GM19193 (cell line): ENCODE data around the gene ATRIP.

Source experiments
- POLR2A ChIP-seq: IDR thresholded peaks from 4 replicates; pipeline ENCODE4 v1.6.1; 2011; ENCODE audit not compliant: insufficient read depth, insufficient read length; ENCODE audit errors: extremely low read depth

ATRIP gene

DNA sequence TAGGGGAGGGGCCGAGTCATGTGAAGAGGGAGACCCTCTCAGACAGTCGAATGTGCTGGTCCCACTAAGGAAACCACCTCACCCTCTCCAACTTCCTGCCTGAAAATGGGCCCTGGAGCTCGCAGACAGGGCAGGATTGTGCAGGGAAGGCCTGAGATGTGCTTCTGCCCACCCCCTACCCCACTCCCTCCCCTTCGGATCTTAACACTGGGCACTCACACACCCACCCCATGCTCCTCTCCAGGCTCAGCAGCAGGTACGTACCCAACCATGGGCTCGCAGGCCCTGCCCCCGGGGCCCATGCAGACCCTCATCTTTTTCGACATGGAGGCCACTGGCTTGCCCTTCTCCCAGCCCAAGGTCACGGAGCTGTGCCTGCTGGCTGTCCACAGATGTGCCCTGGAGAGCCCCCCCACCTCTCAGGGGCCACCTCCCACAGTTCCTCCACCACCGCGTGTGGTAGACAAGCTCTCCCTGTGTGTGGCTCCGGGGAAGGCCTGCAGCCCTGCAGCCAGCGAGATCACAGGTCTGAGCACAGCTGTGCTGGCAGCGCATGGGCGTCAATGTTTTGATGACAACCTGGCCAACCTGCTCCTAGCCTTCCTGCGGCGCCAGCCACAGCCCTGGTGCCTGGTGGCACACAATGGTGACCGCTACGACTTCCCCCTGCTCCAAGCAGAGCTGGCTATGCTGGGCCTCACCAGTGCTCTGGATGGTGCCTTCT, 20.0 kb downstream of the ATRIP start:
- TF ChIP-seq POLR2A = peak; percentile 6

DNA sequence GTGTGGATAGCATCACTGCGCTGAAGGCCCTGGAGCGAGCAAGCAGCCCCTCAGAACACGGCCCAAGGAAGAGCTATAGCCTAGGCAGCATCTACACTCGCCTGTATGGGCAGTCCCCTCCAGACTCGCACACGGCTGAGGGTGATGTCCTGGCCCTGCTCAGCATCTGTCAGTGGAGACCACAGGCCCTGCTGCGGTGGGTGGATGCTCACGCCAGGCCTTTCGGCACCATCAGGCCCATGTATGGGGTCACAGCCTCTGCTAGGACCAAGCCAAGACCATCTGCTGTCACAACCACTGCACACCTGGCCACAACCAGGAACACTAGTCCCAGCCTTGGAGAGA, 20.5 kb downstream of the ATRIP start:
- no peak for TF ChIP-seq POLR2A

DNA sequence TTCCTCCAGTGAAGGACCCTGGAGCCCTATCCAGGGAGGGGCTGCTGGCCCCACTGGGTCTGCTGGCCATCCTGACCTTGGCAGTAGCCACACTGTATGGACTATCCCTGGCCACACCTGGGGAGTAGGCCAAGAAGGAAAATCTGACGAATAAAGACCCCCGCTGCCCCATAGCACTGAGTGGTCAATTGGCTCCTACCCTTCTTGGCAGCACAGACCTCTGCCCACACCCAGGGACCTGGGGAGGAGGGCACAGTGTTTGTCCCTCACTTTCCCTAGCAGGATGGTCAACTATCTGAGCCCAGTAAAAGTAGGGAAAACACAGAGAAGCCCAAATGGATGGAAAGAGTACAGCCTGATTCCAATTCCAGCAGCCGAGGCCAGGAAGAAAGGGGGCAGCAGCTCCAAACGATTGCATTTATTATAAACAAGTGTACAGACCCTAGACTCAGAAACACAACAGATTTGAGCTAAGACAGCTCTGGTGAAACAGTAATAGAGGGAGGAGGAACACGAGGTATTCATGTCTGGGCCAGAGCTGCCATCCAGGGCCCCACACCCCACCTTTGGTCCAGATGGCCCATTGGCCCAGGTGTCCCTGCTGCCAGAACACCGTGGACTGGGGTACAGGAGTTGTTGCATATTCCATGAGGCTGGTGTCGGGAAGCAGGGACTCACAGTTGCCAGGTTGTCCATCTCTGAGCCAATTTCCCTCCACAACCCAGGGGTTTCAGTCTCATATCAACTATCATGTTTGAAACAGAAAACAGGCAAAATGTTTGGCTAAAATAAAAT, 21.1 kb downstream of the ATRIP start:
- no peak for TF ChIP-seq POLR2A

DNA sequence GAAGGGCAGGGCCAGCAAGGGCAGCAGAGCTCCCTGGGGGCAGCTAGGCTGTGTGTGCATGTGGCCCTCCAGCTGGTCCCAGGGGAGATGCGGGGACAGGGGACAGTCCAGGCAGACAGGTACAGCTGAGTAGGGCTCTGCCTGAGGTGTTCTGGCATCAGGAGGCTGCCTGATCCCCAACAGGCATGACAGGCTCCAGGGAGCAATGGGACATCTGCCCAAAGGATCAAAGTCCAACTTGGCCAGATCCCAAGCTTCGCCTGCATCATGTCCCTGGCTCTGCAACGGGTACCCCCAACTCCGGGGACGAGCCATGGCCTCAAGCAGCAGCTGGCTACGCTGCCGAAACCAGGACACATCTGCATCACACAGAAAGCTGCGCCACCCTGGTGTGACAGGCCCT, 21.8 kb downstream of the ATRIP start:
- TF ChIP-seq POLR2A = no peak

DNA sequence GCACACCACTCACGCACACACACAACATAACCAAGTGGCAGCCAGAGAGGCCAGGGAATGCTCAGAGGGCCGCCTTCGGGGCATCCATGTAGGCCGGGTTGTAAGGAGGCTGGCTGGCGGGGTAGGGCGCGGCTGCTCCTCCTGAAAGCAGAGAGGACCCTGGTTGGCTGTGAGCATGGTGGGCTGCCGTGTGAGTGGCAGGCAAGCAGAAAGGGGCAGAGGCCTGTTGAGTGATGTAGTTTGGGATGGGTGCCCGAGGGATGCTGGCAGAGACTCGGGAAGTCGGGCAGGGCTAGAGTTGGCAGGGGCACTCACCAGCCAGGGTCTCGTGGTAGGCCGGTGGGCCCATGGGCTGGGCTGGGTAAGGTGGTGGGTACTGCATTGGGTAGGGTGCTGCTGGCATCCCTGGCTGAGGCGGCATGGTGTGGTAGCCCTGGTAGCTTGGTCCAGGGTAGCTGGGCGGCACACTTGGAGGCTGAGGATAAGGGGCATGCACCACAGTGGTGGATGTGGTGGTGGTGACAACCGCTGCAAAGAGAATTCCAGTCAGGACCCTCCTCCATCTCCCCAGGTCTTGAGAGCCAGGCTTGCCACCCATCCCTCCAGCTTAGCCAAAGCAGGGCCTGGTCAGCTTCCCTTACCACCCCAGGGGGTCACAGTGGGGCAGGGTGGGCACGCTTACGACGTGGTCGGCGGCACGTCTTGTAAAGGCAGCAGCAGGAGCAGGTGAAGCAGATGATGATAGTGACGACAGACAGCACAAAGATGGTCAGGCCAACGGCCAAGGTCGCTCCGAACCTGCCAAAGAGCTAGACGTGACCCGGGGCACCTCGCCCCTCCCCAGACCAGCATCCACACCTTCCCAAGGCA, 22.7 kb downstream of the ATRIP start:
- peak; percentile 22 for TF ChIP-seq POLR2A

DNA sequence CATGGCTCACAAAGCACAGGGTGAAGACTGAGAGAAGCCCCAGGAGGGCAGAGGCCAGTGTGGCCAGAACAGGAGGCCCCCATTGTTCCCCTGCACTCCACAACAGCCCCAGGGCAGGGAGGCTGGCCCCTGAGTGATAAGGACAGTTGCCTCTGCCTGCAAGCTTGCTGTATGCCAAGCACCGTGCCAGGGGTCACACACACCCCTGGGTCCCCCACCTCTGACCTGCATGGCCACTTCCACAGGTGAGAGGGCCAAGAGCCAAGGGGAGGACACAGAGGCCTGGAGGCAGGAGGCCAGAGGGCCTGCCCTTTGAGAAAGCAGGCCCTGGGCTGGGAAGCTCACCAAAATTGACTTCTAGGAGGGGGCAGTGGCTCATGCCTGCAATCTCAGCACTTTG, 23.7 kb downstream of the ATRIP start:
- no peak for TF ChIP-seq POLR2A

DNA sequence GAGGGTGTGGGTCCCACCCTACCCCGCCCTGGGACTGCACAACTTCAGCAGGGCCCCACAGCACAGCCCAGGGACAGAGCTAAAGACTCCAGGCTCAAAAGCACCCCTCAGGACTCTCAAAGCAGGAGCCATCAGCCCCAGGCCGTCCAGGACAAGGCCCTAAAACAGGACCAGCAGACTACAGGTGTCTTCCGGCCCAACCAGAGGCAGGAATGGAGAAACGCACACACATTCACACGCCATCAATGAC, 26.1 kb downstream of the ATRIP start:
- no peak for TF ChIP-seq POLR2A

DNA sequence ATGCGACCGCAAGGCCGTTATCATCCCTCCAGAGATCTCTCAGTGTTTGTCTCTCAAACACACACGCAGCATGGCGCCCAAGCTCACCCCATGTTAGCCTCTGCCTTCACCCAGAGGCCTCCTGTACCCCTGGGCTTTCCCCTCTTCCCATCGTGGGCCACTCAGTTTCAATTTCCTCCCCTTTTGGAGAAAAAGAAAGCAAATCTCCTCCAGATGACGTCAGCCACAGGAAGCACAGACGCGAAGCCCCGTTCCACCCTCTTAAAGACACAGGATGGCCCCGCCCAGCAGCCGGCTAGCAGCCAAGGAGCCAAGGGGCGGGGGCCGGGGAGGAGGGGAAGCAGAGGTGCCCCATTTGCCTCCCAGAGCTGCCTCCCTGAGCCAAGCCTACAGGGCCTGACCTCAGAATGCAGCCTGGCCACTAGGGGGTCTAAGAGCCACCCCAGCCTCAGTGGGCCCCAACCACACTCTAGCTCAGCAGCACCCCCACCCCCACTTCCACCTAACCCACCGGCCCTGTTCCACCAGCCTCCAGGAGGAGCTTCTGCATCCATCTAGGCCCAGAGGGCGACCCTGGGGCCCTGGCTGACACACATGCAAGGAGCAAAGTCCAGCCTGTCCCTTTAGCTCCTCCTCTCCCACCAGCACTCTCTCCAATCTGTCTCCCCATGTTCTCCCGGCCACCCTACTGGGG, 26.5 kb downstream of the ATRIP start:
- peak; percentile 83 for TF ChIP-seq POLR2A

DNA sequence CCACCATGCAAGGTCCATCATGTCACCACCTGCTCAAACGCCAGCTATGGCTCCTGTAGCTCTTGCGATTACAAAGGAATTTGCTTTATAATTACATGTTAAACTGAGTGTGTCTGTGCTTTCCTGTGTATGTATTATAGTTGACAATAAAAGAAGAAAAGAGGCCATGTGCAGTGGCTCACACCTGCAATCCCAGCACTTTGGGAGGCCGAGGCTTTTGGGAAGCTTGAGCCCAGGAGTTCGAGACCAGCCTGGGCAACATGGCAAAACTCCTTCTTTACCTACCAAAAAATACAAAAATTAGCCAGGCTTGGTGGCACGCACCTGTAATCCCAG, 27.0 kb downstream of the ATRIP start:
- TF ChIP-seq POLR2A = no peak

DNA sequence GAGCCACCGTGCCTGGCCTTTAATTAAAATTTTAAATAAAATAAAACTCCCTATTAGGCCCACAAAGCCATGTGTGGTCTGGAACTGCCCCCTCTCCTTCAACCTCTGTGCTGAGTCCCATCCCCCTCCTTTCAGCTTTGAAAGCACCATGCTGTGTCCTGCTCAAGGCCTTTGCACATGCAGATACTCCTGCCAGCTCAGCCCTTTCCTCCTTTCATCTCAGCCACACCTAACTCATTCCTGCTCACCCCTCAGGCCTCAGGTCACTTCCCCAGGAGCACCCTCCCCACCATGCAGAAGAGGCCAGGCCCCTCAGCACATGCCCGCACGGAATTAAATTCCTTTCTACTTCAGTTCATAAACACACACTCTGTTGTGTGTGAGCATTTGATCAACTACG, 28.1 kb downstream of the ATRIP start:
- no peak for TF ChIP-seq POLR2A

DNA sequence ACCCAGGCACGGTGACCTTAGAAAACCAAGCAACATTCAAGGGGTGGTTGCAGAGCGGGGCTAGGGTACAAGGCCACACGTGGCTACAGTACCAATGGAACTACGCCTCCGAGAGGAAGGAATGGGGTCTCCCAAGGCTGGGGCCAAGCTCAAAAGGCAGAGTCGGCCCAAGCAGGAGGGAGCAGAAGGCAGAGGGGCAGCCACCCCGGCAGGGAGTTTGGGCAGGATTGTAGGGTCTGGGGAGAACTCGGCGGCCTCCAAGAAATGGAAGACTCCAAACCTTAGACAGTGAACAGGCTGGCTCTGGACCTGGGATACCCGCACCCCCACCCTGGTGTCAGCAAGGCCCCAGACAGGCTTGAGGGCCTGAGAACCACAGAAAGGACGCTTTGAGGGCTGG, 28.7 kb downstream of the ATRIP start:
- no peak for TF ChIP-seq POLR2A

DNA sequence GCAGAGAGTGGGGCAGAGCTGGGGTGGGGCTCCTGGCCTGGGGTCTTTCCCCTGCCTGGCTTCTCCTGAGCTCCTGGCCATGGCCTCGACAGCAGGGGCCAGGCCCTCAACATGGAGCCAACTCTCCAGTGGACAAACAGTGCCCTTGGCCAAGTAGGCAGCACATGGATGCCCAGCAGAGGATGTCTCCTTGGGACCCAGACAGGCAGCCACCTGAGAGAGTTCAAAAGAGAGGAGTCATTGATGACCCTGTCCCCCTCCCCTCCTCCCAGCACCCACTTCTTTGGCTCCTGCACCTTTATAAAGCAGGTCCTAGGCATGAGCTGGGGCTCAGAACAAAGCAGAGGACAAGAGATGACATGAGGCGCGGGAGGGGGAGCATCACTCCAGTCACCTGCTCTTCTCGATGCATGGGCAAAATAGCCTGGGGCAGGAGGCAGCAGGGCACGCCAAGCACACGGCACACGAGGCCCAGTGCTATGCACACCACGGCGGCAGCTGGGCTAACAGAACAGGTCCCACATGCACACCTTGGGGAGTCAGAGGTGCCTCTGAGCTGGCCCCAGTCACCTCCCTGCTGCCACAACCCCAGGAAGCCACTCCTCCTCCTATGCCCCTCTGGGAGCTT, 30.0 kb downstream of the ATRIP start:
- no peak for TF ChIP-seq POLR2A

DNA sequence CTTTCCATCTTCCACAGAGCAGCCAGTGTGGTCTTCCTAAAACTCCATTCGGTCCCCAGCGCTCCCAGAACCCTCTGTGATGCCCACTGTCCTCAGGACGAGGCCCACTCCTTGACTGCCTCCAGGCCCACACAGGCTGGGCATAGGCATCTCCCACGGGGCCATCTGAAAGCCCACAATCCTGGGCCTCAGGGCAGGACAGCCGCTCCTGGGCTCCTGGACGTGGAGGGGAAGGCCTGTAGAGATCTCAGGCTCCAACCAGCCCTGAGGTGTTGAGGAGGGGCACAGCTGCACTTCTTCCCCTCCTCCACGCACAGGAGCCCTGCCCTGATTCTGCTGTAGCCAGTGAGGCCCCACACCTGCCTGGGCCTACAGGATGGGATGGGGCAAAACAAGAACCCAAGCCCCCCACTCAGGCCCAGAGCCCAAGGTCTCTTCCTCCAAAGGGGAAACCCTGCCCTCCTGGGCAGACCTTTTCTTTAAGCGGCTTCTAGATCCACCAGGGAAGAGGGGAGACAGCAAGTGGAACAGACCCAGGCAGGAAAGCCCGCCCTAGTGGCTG, 31.5 kb downstream of the ATRIP start:
- no peak for TF ChIP-seq POLR2A

DNA sequence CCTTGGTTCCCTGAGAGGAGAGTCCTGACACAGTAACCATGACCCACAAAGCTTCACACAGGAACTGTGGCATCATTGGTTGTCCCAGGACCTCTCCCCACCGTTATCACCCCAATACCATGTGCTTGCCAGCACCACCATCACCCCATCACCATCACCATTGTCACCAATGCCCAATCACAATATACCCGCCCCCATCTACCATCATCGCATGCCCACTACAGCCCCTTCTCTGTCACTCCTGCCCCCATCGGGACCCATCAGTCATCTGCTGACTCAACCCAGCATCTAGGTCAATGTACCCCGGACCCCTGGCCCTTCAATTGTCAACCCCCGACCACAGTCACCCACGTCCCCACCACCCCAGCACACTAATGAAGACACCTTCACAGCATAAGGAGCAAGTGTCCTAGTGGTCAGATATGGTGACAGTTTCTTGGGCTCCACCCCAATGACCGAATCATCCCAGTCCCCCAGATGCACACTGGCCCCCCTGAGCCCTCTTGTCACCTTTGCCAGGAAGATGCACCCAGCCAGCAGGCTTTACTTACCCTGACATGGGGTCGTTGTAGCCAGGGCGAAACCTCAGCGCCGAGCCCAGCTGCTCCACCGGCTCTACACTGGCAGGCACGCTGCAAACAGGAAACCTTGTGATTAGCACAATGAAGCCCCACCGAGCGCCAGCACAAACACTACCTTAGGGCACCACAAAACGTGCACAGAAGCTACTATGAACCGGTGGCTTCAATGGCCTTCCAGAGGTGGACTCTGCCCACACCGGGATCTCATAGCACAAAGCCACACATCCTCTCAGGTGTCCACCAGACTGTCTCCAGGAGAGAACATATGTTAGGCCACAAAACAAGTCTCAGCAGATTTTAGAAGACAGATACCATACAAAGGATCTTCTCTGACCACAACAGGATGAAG, 32.4 kb downstream of the ATRIP start:
- peak; percentile 28 for TF ChIP-seq POLR2A

DNA sequence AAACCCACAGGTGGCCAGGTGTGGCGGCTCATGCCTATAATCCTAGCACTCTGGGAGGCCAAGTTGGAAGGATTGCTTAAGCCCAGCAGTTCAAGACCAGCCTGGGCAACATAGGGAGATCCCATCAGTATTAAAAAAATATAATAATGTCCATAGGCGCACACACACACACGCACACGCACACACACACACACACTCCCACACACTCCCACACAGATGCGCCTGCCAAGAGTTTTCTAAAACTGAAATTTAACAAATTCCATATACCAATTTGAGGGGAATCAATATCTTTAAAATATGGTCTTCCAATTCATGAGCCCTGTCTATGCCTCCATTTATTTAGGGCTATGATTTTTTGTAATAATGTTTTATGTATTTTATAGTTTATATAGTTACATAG, 40.4 kb downstream of the ATRIP start:
- no peak for TF ChIP-seq POLR2A
